GM18951 (cell line): ENCODE data around the gene PTPN9.
"Not testable (repeated sequence)": the region's sequence is repeated elsewhere in the genome, so short reads cannot be mapped to it uniquely, and the experiment has no call there.

ENCODE experiments used
- POLR2A ChIP-seq: IDR thresholded peaks from 4 replicates; pipeline ENCODE4 v1.6.1; 2011; ENCODE audit warnings: mild to moderate bottlenecking; ENCODE audit not compliant: insufficient read length, insufficient read depth; ENCODE audit errors: extremely low read depth
- in situ Hi-C: fragments of 300-500 bp; cut with MboI; formaldehyde crosslinking; loops from one replicate; pipeline ENCODE4 v1.12.0; 2022; ENCODE audit warnings: low sequenced_read_pairs, mixed read lengths, inconsistent platforms; ENCODE audit not compliant: unreplicated experiment

Gene PTPN9

GRCh38 chr15:75565062-75565970 lies 13.8 kb downstream of the PTPN9 start:
- in situ Hi-C loops = no loop called here
- no peak for TF ChIP-seq POLR2A

GRCh38 chr15:75561888-75562287 lies 17.2 kb downstream of the PTPN9 start:
- in situ Hi-C loops = no loop called here
- TF ChIP-seq POLR2A = no peak

- in situ Hi-C loops = not testable (repeated sequence)
Observed at GRCh38 chr15:75559360-75559759, 19.8 kb downstream of the PTPN9 start.

GRCh38 chr15:75558955-75559354 lies 20.2 kb downstream of the PTPN9 start:
- in situ Hi-C loops = not testable (repeated sequence)

GRCh38 chr15:75554717-75555116 lies 24.4 kb downstream of the PTPN9 start:
- TF ChIP-seq POLR2A = no peak
- in situ Hi-C loops = no loop called here

- no peak for TF ChIP-seq POLR2A
Observed at GRCh38 chr15:75553659-75554058, 25.5 kb downstream of the PTPN9 start.

GRCh38 chr15:75551091-75551490 lies 28.0 kb downstream of the PTPN9 start:
- TF ChIP-seq POLR2A = no peak
- in situ Hi-C loops = no loop called here

More at GRCh38 chr15:75553659-75554058, 25.5 kb downstream of the PTPN9 start:
- in situ Hi-C loops = no loop called here

GRCh38 chr15:75545064-75545463 lies 34.1 kb downstream of the PTPN9 start:
- in situ Hi-C loops = no loop called here
- no peak for TF ChIP-seq POLR2A

GRCh38 chr15:75544359-75544758 lies 34.8 kb downstream of the PTPN9 start:
- TF ChIP-seq POLR2A = no peak
- in situ Hi-C loops = no loop called here

GRCh38 chr15:75542949-75543545 lies 36.1 kb downstream of the PTPN9 start:
- in situ Hi-C loops = not testable (repeated sequence)

GRCh38 chr15:75542386-75542797 lies 36.7 kb downstream of the PTPN9 start:
- TF ChIP-seq POLR2A = no peak
- in situ Hi-C loops = no loop called here

GRCh38 chr15:75538376-75538775 lies 40.7 kb downstream of the PTPN9 start:
- no peak for TF ChIP-seq POLR2A
- in situ Hi-C loops = no loop called here

GRCh38 chr15:75533945-75534344 lies 45.2 kb downstream of the PTPN9 start:
- no peak for TF ChIP-seq POLR2A
- in situ Hi-C loops = no loop called here
